H1 (cell line): ENCODE measurements around the gene FAM83G.
"Not testable (repeated sequence)": the region's sequence is repeated elsewhere in the genome, so short reads cannot be mapped to it uniquely, and the experiment has no call there.

ENCODE experiments used
- BRCA1 ChIP-seq: IDR thresholded peaks from 2 replicates; pipeline ENCODE4 v1.6.1; 2012; ENCODE audit warnings: low read depth, low read length, improper control_type of control experiment
- CTCF ChIP-seq, 3 experiments: IDR thresholded peaks; 1 replicate in 2 of 3; 2 replicates in 1 of 3; pipeline versions ENCODE4 v1.5.1 to v1.6.1; 2011; ENCODE audit warnings: low read length in 3 of 3, mild to moderate bottlenecking in 3 of 3, inconsistent platforms in 2 of 3, low read depth in 1 of 3, moderate library complexity in 1 of 3; ENCODE audit not compliant: insufficient read depth in 1 of 3; ENCODE audit errors: control extremely low read depth in 1 of 3
- EP300 ChIP-seq, 2 experiments: IDR thresholded peaks; 1 replicate in 1 of 2; 2 replicates in 1 of 2; pipeline ENCODE4 v1.6.1; 2011 to 2012; ENCODE audit warnings: low read depth in 2 of 2, low read length in 2 of 2, mild to moderate bottlenecking in 2 of 2, borderline replicate concordance in 1 of 2, inconsistent platforms in 1 of 2, moderate library complexity in 1 of 2
- POLR2A ChIP-seq, 2 experiments: IDR thresholded peaks; 1 replicate in 1 of 2; 2 replicates in 1 of 2; pipeline ENCODE4 v1.6.1; 2011; ENCODE audit warnings: low read depth in 2 of 2, low read length in 2 of 2, mild to moderate bottlenecking in 2 of 2; ENCODE audit errors: control extremely low read depth in 1 of 2
- RBBP5 ChIP-seq: IDR thresholded peaks from 2 replicates; pipeline ENCODE4 v1.7.1; 2012; ENCODE audit warnings: low read depth, mild to moderate bottlenecking, inconsistent platforms, low read length, moderate library complexity, borderline replicate concordance
- RNF2 ChIP-seq: fragments of 200-900, 300-1000 bp; sonication (generic); IDR thresholded peaks from 2 replicates; pipeline ENCODE4 v1.7.1; 2016; ENCODE audit warnings: borderline replicate concordance, low read depth, mild to moderate bottlenecking, antibody characterized with exemption, low read length; ENCODE audit not compliant: poor library complexity, severe bottlenecking; ENCODE audit errors: missing control alignments
- SIN3A ChIP-seq, 2 experiments: IDR thresholded peaks in 1 of 2; conservative IDR thresholded peaks in 1 of 2; 2 replicates each; pipeline ENCODE4 v1.6.1; 2011 to 2012; ENCODE audit warnings: low read length in 2 of 2, improper control_type of control experiment in 1 of 2, low read depth in 1 of 2, mild to moderate bottlenecking in 1 of 2
- SP1 ChIP-seq: IDR thresholded peaks from 2 replicates; pipeline ENCODE4 v1.6.1; 2011; ENCODE audit warnings: low read depth, low read length
- TBP ChIP-seq: IDR thresholded peaks from 2 replicates; pipeline ENCODE4 v1.6.1; 2011; ENCODE audit warnings: low read depth, low read length, improper control_type of control experiment
- TCF12 ChIP-seq: IDR thresholded peaks from 2 replicates; pipeline ENCODE4 v1.6.1; 2011; ENCODE audit warnings: low read depth, mild to moderate bottlenecking, low read length
- USF2 ChIP-seq: IDR thresholded peaks from 2 replicates; pipeline ENCODE4 v1.6.1; 2011; ENCODE audit warnings: low read length, improper control_type of control experiment
- YY1 ChIP-seq: IDR thresholded peaks from 2 replicates; pipeline ENCODE4 v1.6.1; 2011; ENCODE audit warnings: low read depth, mild to moderate bottlenecking, low read length

DNA sequence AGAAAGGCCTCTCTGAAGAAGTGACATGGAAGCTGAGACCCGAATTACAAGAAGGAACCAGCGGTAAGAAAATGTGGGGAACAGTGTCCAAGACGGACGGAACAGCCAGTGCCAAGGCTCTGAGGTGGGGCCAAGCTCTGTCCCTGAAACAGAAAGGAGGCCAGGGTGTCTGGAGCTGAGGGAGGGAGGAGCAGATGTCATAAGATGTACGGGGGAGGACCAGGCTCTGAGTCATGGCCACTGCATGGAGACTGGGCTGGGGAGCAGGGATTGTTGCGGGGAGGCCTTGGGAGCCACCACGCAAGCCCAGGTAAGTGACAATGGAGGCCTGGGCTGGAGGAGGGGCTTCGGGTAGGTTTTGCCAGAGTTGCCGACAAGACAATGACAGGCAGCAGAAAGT is 40.1 kb upstream of the FAM83G start:
- not testable (repeated sequence) for TF ChIP-seq YY1; RBBP5; TCF12; TBP; BRCA1; CTCF (IDR thresholded peaks at IDR 0.05; ENCODE audit: control extremely low read depth in 1 of 3, insufficient read depth in 1 of 3, low read depth in 1 of 3, low read length in 3 of 3); EP300 (IDR thresholded peaks at IDR 0.05; ENCODE audit: borderline replicate concordance in 1 of 2, low read depth in 2 of 2, low read length in 2 of 2); RNF2; SP1; POLR2A (IDR thresholded peaks at IDR 0.05; ENCODE audit: control extremely low read depth in 1 of 2, low read depth in 2 of 2, low read length in 2 of 2); SIN3A (conservative IDR thresholded peaks at IDR 0.05 in 1 of 2, IDR thresholded peaks at IDR 0.05 in 1 of 2; ENCODE audit: low read depth in 1 of 2, low read length in 2 of 2); USF2
